Heart left ventricle (tissue), 16 donors: Measurements from ENCODE around the gene ARHGAP15. TPM values are rescaled to one million over a fixed set of nuclear protein-coding genes. Genes with fewer than 3 reads are reported as not detected.

Source experiments
- ATAC-seq, 4 donors: fragments of 200-7000 bp; cut with Tn5 transposase; one replicate each; pipeline ENCODE4 v1.9.1; 2020 to 2022; ENCODE audit warnings: moderate library complexity in 4 of 4, mild to moderate bottlenecking in 3 of 4, moderate number of reproducible peaks in 1 of 4
- DNase-seq, 5 donors: peaks; one replicate each; pipeline ENCODE4 v3.0.0-alpha.2; 2020
- H3K27ac ChIP-seq, 12 donors: fragments of 200-600 bp; sonication (generic) in 4 of 12; one replicate each; pipeline versions ENCODE4 v1.5.0 to v1.8.0; 2016 to 2022; ENCODE audit warnings: mild to moderate bottlenecking in 2 of 12
- H3K27me3 ChIP-seq, 9 donors: fragments of 200-600 bp; sonication (generic) in 2 of 9; one replicate each; pipeline versions ENCODE4 v1.5.1 to v1.8.0; 2016 to 2022; ENCODE audit warnings: mild to moderate bottlenecking in 3 of 9
- H3K36me3 ChIP-seq, 9 donors: fragments of 200-600 bp; sonication (generic) in 2 of 9; one replicate each; pipeline versions ENCODE4 v1.5.0 to v1.8.0; 2018 to 2022; ENCODE audit warnings: mild to moderate bottlenecking in 2 of 9
- H3K4me1 ChIP-seq, 12 donors: fragments of 200-600 bp; sonication (generic) in 4 of 12; one replicate each; pipeline versions ENCODE4 v1.5.0 to v1.8.0; 2016 to 2022; ENCODE audit warnings: mild to moderate bottlenecking in 3 of 12
- H3K4me3 ChIP-seq, 12 donors: fragments of 200-600 bp; sonication (generic) in 4 of 12; one replicate each; pipeline versions ENCODE4 v1.5.0 to v1.8.0; 2017 to 2022; ENCODE audit warnings: mild to moderate bottlenecking in 9 of 12, moderate library complexity in 4 of 12
- H3K9me3 ChIP-seq, 12 donors: fragments of 200-600 bp; sonication (generic) in 4 of 12; one replicate each; pipeline versions ENCODE4 v1.5.0 to v1.8.0; 2016 to 2022; ENCODE audit warnings: mild to moderate bottlenecking in 1 of 12
- POLR2A ChIP-seq, 2 donors: fragments of 450-650 bp; IDR thresholded peaks; one replicate each; pipeline ENCODE4 v1.6.1; 2017; ENCODE audit warnings: antibody characterized with exemption in 2 of 2, mild to moderate bottlenecking in 2 of 2, moderate library complexity in 2 of 2
- WGBS, 4 donors: extraction: QIAGEN DNeasy Blood & Tissue Kit in 2 of 4; methylation state at CpG; one replicate each; pipeline versions ENCODE4 v1.1.5 to v1.1.7; 2013 to 2018; 5-methylcytosine and 5-hydroxymethylcytosine counted together
- intact Hi-C, 10 donors: fragments of 100-400 bp; cut with DNase I; formaldehyde crosslinking; loops; one replicate each; pipeline versions ENCODE4 v1.11.1 to v1.14.2; 2022
- polyA plus RNA-seq, 2 donors: library from polyadenylated mRNA; stranded (reverse); fragments of 200-250 nt; gene quantifications; one replicate each; pipeline ENCODE4 v1.2.3, GENCODE V29; 2013
- total RNA-seq, 9 donors: library from RNA; depleted of rRNA in 2 of 9; stranded (reverse); fragments of >200 nt in 2 of 9; fragmentation: NEBNext Ultra II Directional in 3 of 9; extraction: Animal tissue kit (Norgen Biotek cat#: 25700) in 3 of 9; gene quantifications; one replicate each; pipeline versions ENCODE4 v1.1.0 to v1.2.4, GENCODE V29; 2016 to 2023
- TF ChIP-seq, protein P1 (sequence below), 12 donors: fragments of 200-600 bp; sonication (generic) in 4 of 12; IDR thresholded peaks; one replicate each; pipeline versions ENCODE4 v1.5.0 to v1.8.0; 2018 to 2022; ENCODE audit warnings: antibody characterized with exemption in 12 of 12, mild to moderate bottlenecking in 5 of 12
- donor health status: ischemic (EF 13 %, LVEDD 7.1; RV severe dilation, severe dysfunction).
- donor health status: healthy with polysubstance abuse.
- donor health status: DM: no; HTN: yes; CAD: no.
- donor health status: DM: no; HTN: no; CAD: no.
- donor health status: ischemic (EF 25% LVEDD 6.9; RV normal size, moderate dysfunction).
- donor health status: ischemic (EF 25% LVEDD 5.7; RV mildly dilated, moderate dysfunction).
- donor health status: healthy.
- donor health status: DM: yes; HTN: yes; CAD: no.
- donor health status: ischemic (EF 35%, LVEDD 5.7; RV mildly dilated, moderate dysfunction).
- donor health status: nonischemic (EF 11% LVEDD 7.7; RV severe dilation, severe dysfunction).
- donor health status: DM: yes; HTN: yes; CAD: no.
- donor health status: PGD.
- donor health status: ischemic (EF 29% LVEDD 5.4; RV normal size, mild dysfunction).
- donor health status: nonischemic (EF 23%, LVEDD 6.1; RV moderate dilation, normal function).

The ARHGAP15 gene
- total and polyA plus RNA-seq, 11 donors, result 1.3 to 8.7 (median 3.3) TPM

DNA sequence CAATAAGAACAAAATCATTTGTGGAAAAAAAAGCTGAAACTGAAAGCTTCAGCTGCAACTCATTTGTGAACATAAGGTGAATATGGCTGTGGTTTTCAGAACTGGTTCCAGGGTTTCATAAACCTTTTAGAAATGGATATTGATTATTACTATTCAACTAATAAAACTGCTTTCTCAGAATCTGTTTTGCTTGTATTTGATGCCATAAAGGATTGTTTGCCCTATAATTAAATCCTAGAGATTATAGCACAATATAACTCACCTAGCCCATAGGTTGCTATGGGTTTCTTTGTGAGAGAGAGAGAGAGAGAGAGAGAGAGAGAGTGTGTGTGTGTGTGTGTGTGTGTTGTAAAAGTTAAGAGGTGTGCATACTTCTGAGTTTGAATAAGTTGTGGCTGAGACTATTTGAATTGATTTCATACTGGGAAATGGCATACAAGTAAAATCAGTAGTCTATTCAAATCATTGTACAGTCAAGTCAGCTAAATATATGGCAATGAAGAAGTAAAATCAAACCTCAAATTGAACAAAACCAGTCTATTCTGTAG is 339.2 kb downstream of the ARHGAP15 start:
- peaks cover 0 to under 1% (median 0%) of the 10 kb centered on the region in 12 donors for H3K4me1 ChIP-seq
- H3K36me3 ChIP-seq, result no peaks in the 10 kb centered on the region
- H3K27ac ChIP-seq, result no peak overlapping the region
- no peak overlapping the region for H3K4me3 ChIP-seq
- intact Hi-C loops, result no loop called here
- ATAC-seq (no peak), DNase-seq (no peak)
- TF ChIP-seq POLR2A (IDR thresholded peaks at IDR 0.05), result no peak
- TF ChIP-seq, protein P1, sequence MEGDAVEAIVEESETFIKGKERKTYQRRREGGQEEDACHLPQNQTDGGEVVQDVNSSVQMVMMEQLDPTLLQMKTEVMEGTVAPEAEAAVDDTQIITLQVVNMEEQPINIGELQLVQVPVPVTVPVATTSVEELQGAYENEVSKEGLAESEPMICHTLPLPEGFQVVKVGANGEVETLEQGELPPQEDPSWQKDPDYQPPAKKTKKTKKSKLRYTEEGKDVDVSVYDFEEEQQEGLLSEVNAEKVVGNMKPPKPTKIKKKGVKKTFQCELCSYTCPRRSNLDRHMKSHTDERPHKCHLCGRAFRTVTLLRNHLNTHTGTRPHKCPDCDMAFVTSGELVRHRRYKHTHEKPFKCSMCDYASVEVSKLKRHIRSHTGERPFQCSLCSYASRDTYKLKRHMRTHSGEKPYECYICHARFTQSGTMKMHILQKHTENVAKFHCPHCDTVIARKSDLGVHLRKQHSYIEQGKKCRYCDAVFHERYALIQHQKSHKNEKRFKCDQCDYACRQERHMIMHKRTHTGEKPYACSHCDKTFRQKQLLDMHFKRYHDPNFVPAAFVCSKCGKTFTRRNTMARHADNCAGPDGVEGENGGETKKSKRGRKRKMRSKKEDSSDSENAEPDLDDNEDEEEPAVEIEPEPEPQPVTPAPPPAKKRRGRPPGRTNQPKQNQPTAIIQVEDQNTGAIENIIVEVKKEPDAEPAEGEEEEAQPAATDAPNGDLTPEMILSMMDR (IDR thresholded peaks at IDR 0.05), result no peak
- H3K27me3 ChIP-seq, result no peaks in the 10 kb centered on the region
- H3K9me3 ChIP-seq, result no peaks in the 10 kb centered on the region

DNA sequence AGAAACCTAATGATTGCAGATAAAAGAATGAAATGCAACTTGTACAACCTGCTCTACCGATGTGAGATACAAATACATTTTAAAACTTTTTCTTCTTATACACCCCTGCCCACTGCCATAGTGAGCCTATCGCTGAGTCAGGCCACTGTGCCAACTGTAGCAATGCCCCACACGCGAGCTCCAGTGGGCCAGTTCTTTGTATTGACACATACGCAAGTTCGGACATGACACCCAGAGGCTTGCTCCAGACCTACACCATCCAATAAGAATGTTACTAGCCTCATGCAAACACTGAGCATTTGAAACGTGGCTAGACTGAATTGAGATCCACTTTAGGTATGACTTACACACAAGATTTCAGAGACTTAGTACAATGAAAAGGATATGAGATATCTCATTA is 340.1 kb downstream of the ARHGAP15 start:
- no peaks in the 10 kb centered on the region for H3K9me3 ChIP-seq
- no peak overlapping the region for H3K4me3 ChIP-seq
- H3K4me1 ChIP-seq, result peaks cover 0 to 10% (median 0%) of the 10 kb centered on the region in 12 donors
- DNase-seq, result no peak
- intact Hi-C loops, result no loop called here
- no peaks in the 10 kb centered on the region for H3K27me3 ChIP-seq
- no peaks in the 10 kb centered on the region for H3K36me3 ChIP-seq
- WGBS, 4 donors, result 85 to 90% (median 89%) methylated on average over 7 of the region's 7 CpGs
- ATAC-seq, result no peak
- TF ChIP-seq, protein P1 (IDR thresholded peaks at IDR 0.05), result no peak
- TF ChIP-seq POLR2A (IDR thresholded peaks at IDR 0.05), result no peak
- no peak overlapping the region for H3K27ac ChIP-seq

DNA sequence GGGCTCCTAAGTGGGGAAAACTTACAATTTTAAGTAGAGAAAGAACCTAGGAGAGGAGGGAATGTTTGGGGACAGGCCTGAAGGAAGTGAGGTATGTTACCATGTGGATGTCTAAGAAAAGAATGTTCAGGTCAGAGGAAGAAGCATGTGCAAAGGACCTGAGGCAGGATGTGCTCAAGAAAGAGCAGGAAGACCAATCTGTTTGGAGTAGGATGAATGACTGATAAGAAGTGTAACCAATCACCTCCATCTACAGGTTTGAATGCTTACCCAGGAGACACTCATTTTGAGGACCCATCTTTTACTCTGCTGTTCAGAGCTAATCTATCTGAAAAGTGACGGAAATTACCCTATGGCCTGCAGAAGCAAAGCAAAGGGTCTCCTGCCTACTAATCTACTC is 342.3 kb downstream of the ARHGAP15 start:
- intact Hi-C loops, result no loop called here
- Histone ChIP-seq H3K27ac (no peak overlapping the region), H3K9me3 (no peaks in the 10 kb centered on the region), H3K4me3 (no peak overlapping the region), H3K36me3 (no peaks in the 10 kb centered on the region), H3K27me3 (no peaks in the 10 kb centered on the region), H3K4me1 (peaks cover 0 to 22% (median 0%) of the 10 kb centered on the region in 12 donors)
- WGBS, 4 donors, result 83 to 100% (median 97%) methylated on average over 1 of the region's 1 CpG
- no peak for ATAC-seq
- TF ChIP-seq, protein P1 (IDR thresholded peaks at IDR 0.05), result no peak
- TF ChIP-seq POLR2A (IDR thresholded peaks at IDR 0.05), result no peak
- no peak for DNase-seq

DNA sequence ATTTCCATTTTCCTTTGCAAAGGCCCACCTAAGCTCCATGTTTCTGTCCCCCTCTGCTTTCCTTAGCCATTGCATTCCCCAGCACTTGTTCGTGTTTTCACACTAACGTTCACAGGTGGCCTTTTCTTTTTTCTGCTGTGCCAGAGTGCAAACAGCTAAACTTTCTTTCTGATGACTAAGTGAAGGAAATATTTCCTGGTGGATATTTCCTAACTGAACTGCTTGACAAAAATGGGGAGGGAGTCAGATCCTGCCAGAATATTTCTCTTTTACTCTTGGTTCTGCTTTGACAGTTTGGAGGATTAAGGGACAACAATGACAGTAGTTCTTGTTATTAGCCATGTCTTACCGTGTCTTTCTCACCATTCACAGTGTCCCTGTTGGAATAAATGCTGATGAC is 344.0 kb downstream of the ARHGAP15 start:
- intact Hi-C loops, result no loop called here
- 49 to 67% (median 58%) methylated on average over 3 of the region's 3 CpGs for WGBS, 4 donors
- no peak overlapping the region for H3K4me3 ChIP-seq
- no peak for TF ChIP-seq POLR2A (IDR thresholded peaks at IDR 0.05)
- TF ChIP-seq, protein P1 (IDR thresholded peaks at IDR 0.05), result no peak
- H3K27ac ChIP-seq, result peak overlapping the region in 4 of 12 donors; percentile 20 to 51 (median 42)
- DNase-seq, result no peak
- H3K36me3 ChIP-seq, result no peaks in the 10 kb centered on the region
- no peaks in the 10 kb centered on the region for H3K27me3 ChIP-seq
- peaks cover 0 to 22% (median 0%) of the 10 kb centered on the region in 12 donors for H3K4me1 ChIP-seq
- H3K9me3 ChIP-seq, result no peaks in the 10 kb centered on the region
- peak in 1 of 4 donors; percentile 56 for ATAC-seq
